Endometrial microvascular endothelial cells (primary cell): Measurements from ENCODE around the gene ENG. TPM values are rescaled to one million over a fixed set of nuclear protein-coding genes. Genes with fewer than 3 reads are reported as not detected.

Source experiments
- in situ Hi-C: cut with HindIII; loops from 2 replicates; pipeline ENCODE4 v1.10.0; 2017; ENCODE audit warnings: low sequenced_read_pairs, low pct_unique_long_range_greater_than_20kb; ENCODE audit errors: inconsistent ontology term
- total RNA-seq: library from RNA; depleted of rRNA; stranded (reverse); fragments of >200 nt; gene quantifications from one replicate; pipeline ENCODE4 v1.2.3, GENCODE V29; 2015; ENCODE audit errors: inconsistent ontology term

ENG gene
- total RNA-seq = 436 TPM

- in situ Hi-C loops = loop anchor here (25.0 kb wide), 1 partner anchor 92 kb away; no protein-coding TSS in a partner anchor
These were observed at the start of gene ENG for GRCh38 chr9:127854184-127854806. TSS of gene ENG (minus strand) at chr9:127854658. CDS start at chr9:127854355, 303 bp downstream.

GRCh38 chr9:127903557-127904475, 49.4 kb upstream of the ENG start:
- in situ Hi-C loops = no loop called here

- in situ Hi-C loops = no loop called here
These were observed 44.9 kb upstream of the ENG start, which contains the start of gene ST6GALNAC6 for GRCh38 chr9:127899128-127899943. TSS of gene ST6GALNAC6 (minus strand) at chr9:127899603. CDS start at chr9:127897981, 1,622 bp downstream.

- in situ Hi-C loops = no loop called here
These were observed 44.1 kb upstream of the ENG start for GRCh38 chr9:127898433-127899127.

- in situ Hi-C loops = no loop called here
These were observed 42.8 kb upstream of the ENG start for GRCh38 chr9:127897193-127897692.

GRCh38 chr9:127896395-127897192, 42.1 kb upstream of the ENG start:
- in situ Hi-C loops = no loop called here

- in situ Hi-C loops = no loop called here
These were observed 41.4 kb upstream of the ENG start for GRCh38 chr9:127895811-127896210.

GRCh38 chr9:127893392-127893791, 38.9 kb upstream of the ENG start:
- in situ Hi-C loops = no loop called here

GRCh38 chr9:127892831-127893230, 38.4 kb upstream of the ENG start:
- in situ Hi-C loops = no loop called here

GRCh38 chr9:127890053-127890452, 35.6 kb upstream of the ENG start:
- in situ Hi-C loops = no loop called here

GRCh38 chr9:127887792-127888191, 33.3 kb upstream of the ENG start:
- in situ Hi-C loops = no loop called here

- in situ Hi-C loops = no loop called here
These were observed 32.0 kb upstream of the ENG start for GRCh38 chr9:127886401-127886972.

- in situ Hi-C loops = no loop called here
These were observed 31.2 kb upstream of the ENG start for GRCh38 chr9:127885508-127886281.

- in situ Hi-C loops = no loop called here
These were observed 30.6 kb upstream of the ENG start for GRCh38 chr9:127884976-127885490.

- in situ Hi-C loops = no loop called here
These were observed 30.0 kb upstream of the ENG start for GRCh38 chr9:127884427-127884911.

GRCh38 chr9:127883959-127884358, 29.5 kb upstream of the ENG start:
- in situ Hi-C loops = no loop called here
